GM21717 (cell line): ENCODE data around the gene TP53I11.

Experiments
- ATAC-seq: cut with Tn5 transposase; IDR thresholded peaks from one replicate; pipeline ENCODE4 v1.9.1; 2021; ENCODE audit warnings: mild to moderate bottlenecking, moderate library complexity; ENCODE audit not compliant: unreplicated experiment

TP53I11 gene

GRCh38 chr11:44959064-44959463, 8.4 kb upstream of the TP53I11 start:
- ATAC-seq, result no peak

- no peak for ATAC-seq
These were observed 7.3 kb upstream of the TP53I11 start for GRCh38 chr11:44957776-44958564.

- no peak for ATAC-seq
These were observed 6.4 kb upstream of the TP53I11 start for GRCh38 chr11:44957040-44957515.

GRCh38 chr11:44955015-44955738, 4.5 kb upstream of the TP53I11 start:
- no peak for ATAC-seq

- ATAC-seq, result no peak
These were observed 3.6 kb upstream of the TP53I11 start for GRCh38 chr11:44954051-44954906.

- ATAC-seq, result no peak
These were observed 2.0 kb upstream of the TP53I11 start for GRCh38 chr11:44952500-44953260.

- no peak for ATAC-seq
These were observed 1.4 kb upstream of the TP53I11 start for GRCh38 chr11:44952082-44952481.

GRCh38 chr11:44950031-44950624, 555 bp downstream of the TP53I11 start:
- ATAC-seq, result no peak

GRCh38 chr11:44949160-44950030, 1.3 kb downstream of the TP53I11 start:
- no peak for ATAC-seq

GRCh38 chr11:44948155-44948554, 2.5 kb downstream of the TP53I11 start:
- ATAC-seq, result no peak

- no peak for ATAC-seq
These were observed 3.6 kb downstream of the TP53I11 start for GRCh38 chr11:44947114-44947513.

- ATAC-seq, result no peak
These were observed 4.4 kb downstream of the TP53I11 start for GRCh38 chr11:44946263-44946662.

GRCh38 chr11:44945666-44946065, 5.0 kb downstream of the TP53I11 start:
- no peak for ATAC-seq

- ATAC-seq, result no peak
These were observed 5.8 kb downstream of the TP53I11 start for GRCh38 chr11:44944853-44945235.

- ATAC-seq, result no peak
These were observed 6.4 kb downstream of the TP53I11 start for GRCh38 chr11:44944181-44944852.

GRCh38 chr11:44943696-44944095, 7.0 kb downstream of the TP53I11 start:
- ATAC-seq, result no peak

GRCh38 chr11:44943118-44943517, 7.6 kb downstream of the TP53I11 start:
- peak; percentile 53 for ATAC-seq
